Nephron (organoid): ENCODE measurements around the gene BAIAP2L1.
"Not testable (repeated sequence)": the region's sequence is repeated elsewhere in the genome, so short reads cannot be mapped to it uniquely, and the experiment has no call there.

Source experiments
- H3K27ac Mint-ChIP-seq, 3 experiments: 2 replicates each; pipeline ENCODE4 v1.8.0; 2020; ENCODE audit warnings: mixed read lengths in 3 of 3, mild to moderate bottlenecking in 2 of 3, moderate library complexity in 1 of 3
- H3K27me3 Mint-ChIP-seq: 2 replicates; pipeline ENCODE4 v1.8.0; 2021; ENCODE audit warnings: low read depth, mild to moderate bottlenecking, moderate library complexity, mixed read lengths
- H3K36me3 Mint-ChIP-seq: 2 replicates; pipeline ENCODE4 v1.8.0; 2020; ENCODE audit warnings: low read depth, mixed read lengths
- H3K4me1 Mint-ChIP-seq: 2 replicates; pipeline ENCODE4 v1.8.0; 2020; ENCODE audit warnings: mixed read lengths
- H3K4me3 Mint-ChIP-seq, 3 experiments: 2 replicates each; pipeline ENCODE4 v1.8.0; 2020; ENCODE audit warnings: mild to moderate bottlenecking in 3 of 3, mixed read lengths in 3 of 3, moderate library complexity in 2 of 3
- H3K9me3 Mint-ChIP-seq: 2 replicates; pipeline ENCODE4 v1.8.0; 2020; ENCODE audit warnings: mixed read lengths
- CTCF ChIP-seq, 3 experiments: fragments of 200-600 bp; sonication (generic); IDR thresholded peaks; one replicate each; pipeline ENCODE4 v1.5.0; 2021; ENCODE audit warnings: antibody characterized with exemption in 3 of 3; ENCODE audit not compliant: unreplicated experiment in 3 of 3

BAIAP2L1 gene

DNA sequence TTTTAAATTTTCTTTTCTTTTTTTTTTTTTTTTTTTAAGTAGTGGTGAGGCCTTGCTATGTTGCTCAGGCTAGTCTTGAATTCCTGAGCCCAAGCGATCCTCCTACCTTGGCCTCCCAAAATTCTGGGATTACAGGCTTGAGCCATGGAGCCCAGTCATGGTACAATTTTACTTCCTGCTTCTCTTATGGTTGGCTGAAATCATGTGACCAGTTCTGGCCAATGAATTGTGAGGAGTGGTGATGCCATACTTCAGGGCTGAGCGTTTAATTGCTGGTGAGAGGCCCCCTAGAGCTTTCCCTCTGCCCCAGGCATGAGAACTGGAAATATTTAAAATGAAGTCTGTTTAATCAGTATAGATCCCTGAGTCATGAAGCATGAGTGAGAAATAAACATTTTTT, 22.2 kb upstream of the BAIAP2L1 start:
- peaks cover 11% of the 10 kb centered on the region for H3K27me3 Mint-ChIP-seq
- no peaks in the 10 kb centered on the region for H3K4me1 Mint-ChIP-seq
- H3K4me3 Mint-ChIP-seq: no peak overlapping the region
- no peak for TF ChIP-seq CTCF (IDR thresholded peaks at IDR 0.05; ENCODE audit: unreplicated experiment in 3 of 3)
- no peak overlapping the region for H3K27ac Mint-ChIP-seq
- no peaks in the 10 kb centered on the region for H3K36me3 Mint-ChIP-seq
- H3K9me3 Mint-ChIP-seq: peaks cover 4% of the 10 kb centered on the region

DNA sequence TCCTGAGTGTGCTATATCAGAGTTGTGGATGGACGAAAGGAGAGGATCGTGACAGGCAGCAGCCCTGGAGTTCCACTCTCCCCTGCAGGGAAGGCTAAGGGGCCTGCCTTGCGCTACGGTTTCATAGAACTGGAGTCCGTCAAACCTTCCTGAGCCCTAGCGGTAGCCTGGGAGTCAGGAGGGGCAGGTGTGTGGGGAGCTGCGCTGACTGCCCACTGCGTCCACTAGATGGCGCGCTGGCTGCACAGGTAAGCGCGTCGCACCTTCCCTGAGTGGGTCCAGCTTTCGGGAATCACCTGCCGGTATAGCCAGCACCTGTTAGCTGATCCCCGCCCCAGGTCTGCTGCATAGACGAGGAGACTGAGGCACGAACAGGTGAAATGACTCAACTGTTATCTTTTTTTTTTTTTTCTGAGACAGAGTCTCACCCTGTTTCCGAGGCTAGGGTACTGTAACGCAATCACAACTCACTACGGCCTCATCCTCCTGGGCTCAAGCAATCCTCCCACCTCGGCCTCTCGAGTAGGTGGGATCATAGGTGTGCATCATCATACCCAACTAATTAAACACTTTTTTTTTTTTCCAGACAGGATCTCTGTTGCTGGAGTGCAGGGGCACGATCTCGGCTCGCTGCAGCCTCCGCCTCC, 20.2 kb upstream of the BAIAP2L1 start:
- no peak overlapping the region for H3K27ac Mint-ChIP-seq
- peak; percentile 76 to 83 (median 82) for TF ChIP-seq CTCF (IDR thresholded peaks at IDR 0.05; ENCODE audit: unreplicated experiment in 3 of 3)
- no peaks in the 10 kb centered on the region for H3K36me3 Mint-ChIP-seq
- no peak overlapping the region for H3K4me3 Mint-ChIP-seq
- H3K9me3 Mint-ChIP-seq: peaks cover 4% of the 10 kb centered on the region
- no peaks in the 10 kb centered on the region for H3K4me1 Mint-ChIP-seq
- peaks cover 22% of the 10 kb centered on the region for H3K27me3 Mint-ChIP-seq

GRCh38 chr7:98419988-98420387, 19.1 kb upstream of the BAIAP2L1 start:
- H3K4me3 Mint-ChIP-seq, H3K9me3 Mint-ChIP-seq, H3K27ac Mint-ChIP-seq, H3K4me1 Mint-ChIP-seq, H3K36me3 Mint-ChIP-seq: not testable (repeated sequence)
- peaks cover 22% of the 10 kb centered on the region for H3K27me3 Mint-ChIP-seq

- H3K27me3 Mint-ChIP-seq: peaks cover 16% of the 10 kb centered on the region
- H3K4me1 Mint-ChIP-seq, H3K36me3 Mint-ChIP-seq, H3K9me3 Mint-ChIP-seq, H3K27ac Mint-ChIP-seq, H3K4me3 Mint-ChIP-seq: not testable (repeated sequence)
Measured at GRCh38 chr7:98419316-98419691, 18.4 kb upstream of the BAIAP2L1 start.

DNA sequence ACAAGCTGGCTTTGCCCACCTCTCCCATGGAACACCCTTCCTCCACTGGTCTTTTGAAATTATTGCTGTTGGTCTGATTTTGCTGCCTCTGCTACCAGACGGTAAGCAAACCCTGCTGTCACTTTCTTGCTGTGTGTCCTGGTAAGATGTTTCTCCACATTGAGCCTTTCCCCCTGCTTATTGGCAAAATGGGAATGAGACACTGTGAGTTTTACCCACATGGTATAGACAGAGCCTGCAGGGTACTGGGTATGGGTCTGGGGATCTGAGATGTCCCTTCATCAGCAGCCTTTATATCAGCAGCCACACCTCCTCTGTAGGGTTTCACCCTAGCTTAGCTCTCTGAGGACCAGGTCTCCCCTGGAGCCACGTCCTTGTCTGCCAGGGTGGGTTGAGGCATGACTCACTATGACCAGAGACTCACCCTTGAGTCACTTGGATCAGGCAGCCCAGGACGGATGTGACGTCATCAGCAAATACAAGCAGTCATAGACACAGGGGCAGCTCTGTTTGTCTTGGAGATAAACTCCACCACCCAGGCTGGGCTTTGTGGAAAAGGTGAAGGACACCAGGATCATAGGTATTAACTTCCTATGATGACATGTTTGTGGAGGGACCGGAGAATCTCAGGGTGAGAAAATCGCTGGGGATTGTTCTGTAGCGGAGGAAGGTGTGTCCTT, 17.9 kb upstream of the BAIAP2L1 start:
- Mint-ChIP-seq H3K9me3 (peaks cover 4% of the 10 kb centered on the region), H3K36me3 (no peaks in the 10 kb centered on the region), H3K4me1 (no peaks in the 10 kb centered on the region), H3K27me3 (peaks cover 19% of the 10 kb centered on the region), H3K27ac (no peak overlapping the region), H3K4me3 (no peak overlapping the region)
- TF ChIP-seq CTCF (IDR thresholded peaks at IDR 0.05; ENCODE audit: unreplicated experiment in 3 of 3): no peak

DNA sequence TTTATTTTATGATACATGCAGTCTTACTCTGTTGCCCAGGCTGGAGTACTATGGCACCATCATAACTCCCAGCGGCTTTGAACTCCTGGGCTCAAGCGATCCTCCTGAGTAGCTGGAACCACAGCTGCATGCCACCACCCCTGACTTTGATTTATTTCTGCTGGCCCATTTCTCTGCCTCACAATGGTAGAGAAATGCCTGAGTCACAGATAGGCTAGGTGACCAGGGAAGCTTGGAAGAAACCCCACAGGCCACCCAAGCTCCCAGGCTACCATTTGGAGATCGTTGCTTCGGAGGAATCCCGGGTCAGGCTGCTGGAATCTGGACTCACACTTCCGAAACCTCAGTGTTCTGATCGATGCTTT, 17.4 kb upstream of the BAIAP2L1 start:
- Mint-ChIP-seq H3K4me3 (no peak overlapping the region), H3K36me3 (no peaks in the 10 kb centered on the region), H3K4me1 (no peaks in the 10 kb centered on the region), H3K27ac (no peak overlapping the region), H3K27me3 (peaks cover 19% of the 10 kb centered on the region), H3K9me3 (peaks cover 2% of the 10 kb centered on the region)
- TF ChIP-seq CTCF (IDR thresholded peaks at IDR 0.05; ENCODE audit: unreplicated experiment in 3 of 3): no peak

DNA sequence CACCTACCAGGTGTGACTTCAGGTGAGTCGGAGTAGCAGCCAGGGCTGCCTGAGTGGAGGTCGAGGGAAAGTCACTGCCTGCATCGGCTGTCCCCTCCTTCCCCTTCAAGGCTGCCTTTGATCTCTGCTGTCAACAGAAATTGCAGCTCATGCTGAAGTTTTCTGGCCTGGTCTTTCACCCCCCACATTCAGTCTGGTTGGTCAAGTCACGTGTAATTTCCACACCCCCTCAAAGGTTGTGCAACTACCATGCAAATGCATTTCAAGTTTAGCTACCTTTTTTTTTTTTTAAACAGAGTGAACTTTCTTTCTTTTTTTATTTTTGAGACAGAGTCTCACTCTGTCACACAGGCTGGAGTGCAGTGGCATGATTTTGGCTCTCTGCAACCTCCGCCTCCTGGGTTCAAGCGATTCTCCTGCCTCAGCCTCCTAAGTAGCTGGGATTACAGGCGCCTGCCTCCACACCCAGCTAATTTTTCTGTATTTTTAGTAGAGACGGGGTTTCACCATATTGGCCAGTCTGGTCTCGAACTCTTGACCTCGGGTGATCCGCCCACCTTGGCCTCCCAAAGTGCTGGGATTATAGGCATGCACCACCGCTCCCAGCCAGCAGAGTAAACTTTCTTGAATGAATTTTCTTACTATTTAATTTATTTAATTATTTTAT, 16.8 kb upstream of the BAIAP2L1 start:
- H3K9me3 Mint-ChIP-seq, H3K27ac Mint-ChIP-seq, H3K36me3 Mint-ChIP-seq, H3K4me1 Mint-ChIP-seq, H3K4me3 Mint-ChIP-seq: not testable (repeated sequence)
- H3K27me3 Mint-ChIP-seq: peaks cover 19% of the 10 kb centered on the region
